ENCODE data around the gene ZBTB34.

GRCh38 chr9:126874546-126875314 is 14.3 kb downstream of the ZBTB34 start:
- TF ChIP-seq CTCF (conservative IDR thresholded peaks at IDR 0.05; ENCODE audit: low read depth, low read length): no peak
- TF ChIP-seq EZH2 (IDR thresholded peaks at IDR 0.05; ENCODE audit: low read length, unreplicated experiment): no peak

All from PC-3 (cell line).